GM21367 (cell line): ENCODE measurements around the gene TYW1.
"Not testable (repeated sequence)": the region's sequence is repeated elsewhere in the genome, so short reads cannot be mapped to it uniquely, and the experiment has no call there.

Experiments used
- ATAC-seq: cut with Tn5 transposase; IDR thresholded peaks from one replicate; pipeline ENCODE4 v1.9.1; 2021; ENCODE audit not compliant: unreplicated experiment

Gene TYW1

DNA sequence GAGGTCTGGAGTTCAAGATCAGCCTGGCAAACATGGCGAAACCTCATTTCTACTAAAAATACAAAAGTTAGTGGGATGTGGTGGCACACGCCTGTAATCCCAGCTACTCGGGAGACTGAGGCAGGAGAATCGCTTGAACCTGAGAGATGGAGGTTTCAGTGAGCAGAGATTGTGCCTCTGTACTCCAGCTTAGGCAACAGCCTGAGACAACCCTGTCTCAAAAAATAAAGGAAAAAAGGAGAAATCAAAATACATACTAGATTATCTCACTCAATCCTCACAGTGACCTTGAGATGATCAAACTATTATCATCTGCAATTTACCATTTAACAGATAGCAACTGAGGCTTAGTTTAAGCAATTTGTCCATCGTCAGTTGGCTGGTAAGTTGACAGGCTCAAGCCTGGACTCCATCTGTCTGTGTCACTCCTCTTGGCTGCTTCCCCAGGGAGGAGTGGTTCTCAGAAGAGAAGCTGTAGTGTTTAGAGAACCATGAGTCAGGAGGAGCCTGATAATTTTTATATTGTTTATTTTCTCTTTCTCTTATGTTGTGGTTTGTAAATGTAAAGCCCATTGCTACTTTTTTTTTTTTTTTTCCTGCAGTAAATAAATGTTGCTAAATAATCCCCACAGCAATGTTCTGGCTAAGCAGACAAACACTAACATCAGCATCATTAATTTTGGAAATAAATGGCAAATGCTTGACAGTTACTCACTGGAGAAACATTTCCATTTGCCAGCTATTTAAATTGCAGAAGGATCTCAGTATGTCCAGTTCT lies 46.3 kb downstream of the TYW1 start:
- ATAC-seq = not testable (repeated sequence)

DNA sequence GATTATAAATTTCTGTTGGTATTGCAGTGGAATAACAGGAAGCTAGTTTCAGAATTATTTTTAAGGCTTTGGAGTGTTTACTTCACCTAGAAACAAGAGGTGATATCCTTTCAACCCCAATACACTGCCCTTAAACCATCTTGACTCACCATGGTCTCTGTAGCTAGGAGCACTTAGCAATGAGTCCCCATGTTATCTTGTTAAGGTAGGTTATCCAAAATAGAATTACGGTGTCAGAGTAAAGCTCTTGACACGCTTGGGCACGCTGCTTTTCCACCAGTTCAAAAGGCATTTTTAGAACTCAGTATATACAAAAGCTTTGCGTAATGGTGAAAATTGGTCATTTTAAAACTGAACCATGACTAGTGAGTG lies 46.9 kb downstream of the TYW1 start:
- ATAC-seq = not testable (repeated sequence)

DNA sequence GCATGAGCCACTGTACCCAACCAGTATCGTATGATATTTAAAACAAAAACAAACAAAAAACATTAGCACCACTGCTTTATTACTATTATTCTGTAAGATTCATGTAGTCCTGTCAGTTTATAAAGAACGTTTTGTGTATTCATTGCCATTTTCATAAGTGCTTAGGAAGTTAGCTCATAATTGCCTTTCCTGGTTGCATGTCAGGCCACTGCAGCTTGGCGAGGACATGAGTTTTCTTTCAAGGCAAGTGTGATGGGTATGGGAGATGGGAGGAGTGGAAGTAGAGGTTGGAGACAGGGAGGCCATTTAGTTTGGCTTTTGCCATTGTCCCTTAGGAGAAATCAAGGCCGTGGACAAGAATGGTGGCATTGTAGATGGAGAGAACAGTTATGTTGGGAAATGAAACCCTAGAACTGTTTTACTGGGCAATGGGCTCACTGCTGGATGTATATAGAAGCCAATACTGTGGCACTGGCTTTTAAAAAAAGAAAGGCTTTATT lies 48.9 kb downstream of the TYW1 start:
- ATAC-seq = no peak

DNA sequence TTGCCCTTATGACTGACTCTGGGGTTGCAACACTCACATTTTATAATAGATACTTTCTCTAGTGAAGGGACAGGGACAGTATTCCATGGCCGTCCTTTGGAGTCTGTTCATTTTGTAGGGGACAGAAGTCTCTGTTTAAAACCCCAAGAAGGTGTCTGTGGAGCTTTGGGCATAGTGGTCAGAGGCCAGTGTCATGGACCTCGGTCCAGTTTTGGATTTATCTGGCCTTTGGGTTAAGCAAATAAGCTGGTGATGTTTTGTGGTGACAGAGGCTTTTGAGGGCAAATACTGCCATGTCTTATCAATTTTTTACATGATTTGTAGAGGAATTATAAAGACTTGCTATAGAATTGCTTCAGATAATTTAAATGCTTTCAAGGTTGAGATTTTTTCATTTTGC lies 50.2 kb downstream of the TYW1 start:
- not testable (repeated sequence) for ATAC-seq

DNA sequence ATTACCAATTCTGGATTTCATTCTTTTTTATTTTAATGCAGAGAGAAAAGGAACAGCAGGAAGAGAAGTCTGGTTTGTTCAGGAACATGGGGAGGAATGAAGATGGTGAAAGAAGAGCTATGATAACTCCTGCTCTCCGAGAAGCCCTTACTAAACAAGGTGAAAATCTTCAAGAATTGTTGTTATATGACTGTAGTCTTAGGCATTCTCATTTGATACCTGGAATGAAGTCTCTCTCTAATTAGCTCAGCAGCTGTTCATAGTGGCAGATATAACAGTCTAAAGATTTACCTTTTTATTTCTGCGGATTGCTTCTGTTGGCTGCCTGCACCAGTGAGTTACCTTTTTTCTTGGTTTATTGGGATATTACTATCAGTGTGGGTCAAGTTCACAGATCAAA lies 53.3 kb downstream of the TYW1 start:
- not testable (repeated sequence) for ATAC-seq

DNA sequence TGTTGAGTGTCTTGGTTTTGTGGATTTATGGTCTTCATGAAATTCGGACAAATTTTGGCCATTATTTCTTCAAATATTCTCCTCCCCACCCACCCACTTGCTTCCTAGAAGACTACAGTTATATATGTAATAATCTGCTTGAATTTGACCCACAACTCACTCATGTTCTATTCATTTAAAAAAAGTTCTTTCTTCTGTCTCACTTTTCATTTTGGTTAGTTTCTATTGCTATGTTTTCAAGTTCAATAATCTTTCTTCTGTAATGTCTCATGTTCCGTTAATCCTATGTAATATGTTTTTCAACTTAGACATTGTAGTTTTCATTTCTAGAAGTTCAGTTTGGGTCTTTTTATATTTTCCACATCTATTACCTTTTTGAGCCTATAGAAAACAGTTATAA lies 55.5 kb downstream of the TYW1 start:
- ATAC-seq = not testable (repeated sequence)

DNA sequence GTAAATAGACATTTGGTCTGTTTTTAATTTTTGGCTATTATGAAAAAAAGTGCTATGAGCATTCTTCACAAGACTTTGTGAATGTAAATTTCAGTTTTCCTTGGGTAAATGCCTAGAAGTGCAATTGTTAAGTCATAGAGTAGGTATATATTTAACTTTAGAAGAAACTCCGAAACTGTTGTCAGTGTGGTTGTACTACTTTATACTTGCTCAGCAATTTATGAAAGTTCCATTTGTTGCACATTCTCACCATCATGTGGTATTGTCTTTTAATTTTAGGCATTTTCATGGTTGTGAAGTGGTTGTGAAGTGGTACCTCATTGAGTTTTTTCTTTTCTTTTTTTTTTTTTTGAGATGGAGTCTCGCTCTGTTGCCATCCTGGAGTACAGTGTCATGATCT lies 60.0 kb downstream of the TYW1 start:
- no peak for ATAC-seq

DNA sequence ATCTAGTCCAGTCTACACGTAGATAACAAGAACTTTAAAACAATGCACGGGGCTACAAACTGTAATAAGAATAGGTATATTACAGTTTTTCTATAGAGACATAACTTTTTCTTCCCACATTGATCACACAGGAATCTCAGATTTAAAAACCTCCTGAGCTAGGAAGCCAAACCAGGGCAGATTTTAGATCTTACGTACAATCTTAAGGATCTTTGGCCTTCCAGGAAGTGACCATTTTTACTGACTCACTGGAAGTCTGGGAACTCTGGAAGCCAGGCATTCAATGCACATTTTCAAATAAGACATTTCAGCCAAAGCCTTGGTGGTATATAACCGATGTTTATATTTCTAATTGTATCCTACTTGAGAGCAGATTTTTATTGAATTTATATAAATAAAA lies 64.7 kb downstream of the TYW1 start:
- not testable (repeated sequence) for ATAC-seq

DNA sequence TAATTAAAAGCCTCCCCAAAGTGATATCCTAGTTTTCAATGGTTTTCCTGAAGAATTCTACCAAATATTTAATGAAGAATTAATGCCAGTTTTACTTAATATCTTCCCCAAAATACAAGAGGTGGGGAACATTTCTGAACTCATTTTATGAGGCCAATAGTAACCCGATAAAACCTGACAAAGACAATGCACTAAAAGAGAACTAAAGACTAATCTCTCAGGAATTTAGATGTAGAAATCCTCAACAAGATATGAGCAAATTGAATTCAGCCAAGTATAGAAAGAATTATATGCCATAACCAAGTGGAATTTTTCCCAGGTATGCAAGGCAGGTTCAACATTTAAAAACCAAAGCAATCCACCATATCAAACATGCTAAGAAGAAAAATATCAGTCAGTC lies 66.2 kb downstream of the TYW1 start:
- not testable (repeated sequence) for ATAC-seq

DNA sequence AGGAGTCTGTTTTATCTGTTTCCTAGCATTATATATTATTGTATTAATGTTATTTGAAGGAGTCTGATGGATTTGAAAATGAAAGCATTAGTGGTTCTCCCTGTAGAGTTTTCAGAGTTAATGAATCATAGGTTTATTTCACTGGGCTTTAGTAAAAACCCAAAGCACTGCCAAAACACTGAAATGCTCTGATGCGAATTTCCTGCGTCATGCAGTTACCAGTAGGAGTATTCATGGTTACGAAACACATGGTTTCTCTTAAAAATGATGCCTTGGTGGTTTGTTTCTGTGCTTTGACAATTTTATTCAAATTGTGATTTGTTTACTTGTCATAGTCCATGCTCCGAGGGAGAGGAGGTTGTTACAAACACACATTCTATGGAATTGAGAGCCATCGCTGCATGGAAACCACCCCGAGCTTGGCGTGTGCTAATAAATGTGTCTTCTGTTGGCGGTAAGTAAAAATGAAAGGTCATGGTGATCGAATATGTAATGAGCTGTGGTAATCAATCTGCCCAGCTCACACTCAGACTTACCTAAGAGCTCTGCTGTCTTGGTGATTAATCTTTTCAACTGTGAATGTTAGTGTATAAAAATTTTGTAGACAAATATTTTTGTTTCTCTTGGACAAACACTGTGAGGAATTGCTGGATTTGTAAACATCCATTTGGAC lies 70.5 kb downstream of the TYW1 start:
- ATAC-seq = not testable (repeated sequence)

DNA sequence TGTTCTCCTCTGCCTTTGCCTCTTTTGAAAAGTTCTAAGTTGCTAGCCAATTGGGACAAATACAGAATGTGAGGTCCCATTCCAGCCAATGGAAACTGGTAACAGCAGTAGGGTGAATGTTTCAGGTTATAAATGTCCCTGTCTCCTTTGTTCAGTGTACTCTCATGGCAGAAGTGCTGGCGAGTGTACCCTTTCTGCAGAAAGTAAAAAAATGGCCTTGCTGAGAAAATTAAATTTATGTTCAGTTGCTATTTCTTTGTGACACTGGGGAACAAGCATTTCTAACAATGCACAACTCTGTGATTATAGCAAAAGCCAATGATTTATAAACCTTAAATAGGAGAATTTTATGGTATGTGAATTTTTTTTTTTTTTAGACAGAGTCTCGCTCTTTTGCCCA lies 79.5 kb downstream of the TYW1 start:
- ATAC-seq = not testable (repeated sequence)

DNA sequence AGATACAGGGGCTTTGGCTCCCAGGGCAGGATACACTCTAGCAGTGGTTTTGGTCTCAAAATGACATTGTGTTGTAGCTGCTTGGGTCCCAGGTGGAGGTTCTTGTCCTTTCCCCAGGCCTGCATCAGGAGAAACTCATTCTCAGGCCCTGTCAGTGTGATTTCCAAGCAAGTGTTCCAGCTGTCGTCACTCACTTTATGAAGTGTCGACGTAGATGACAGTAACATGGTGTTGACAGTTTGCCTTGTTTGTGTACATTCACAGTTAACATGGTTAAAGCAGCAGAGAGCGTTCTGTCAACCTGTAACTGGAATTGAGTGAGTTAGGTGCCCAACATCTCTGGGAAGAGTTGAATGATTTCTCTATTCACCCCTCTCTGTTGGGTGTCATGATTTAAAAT lies 86.2 kb downstream of the TYW1 start:
- not testable (repeated sequence) for ATAC-seq

DNA sequence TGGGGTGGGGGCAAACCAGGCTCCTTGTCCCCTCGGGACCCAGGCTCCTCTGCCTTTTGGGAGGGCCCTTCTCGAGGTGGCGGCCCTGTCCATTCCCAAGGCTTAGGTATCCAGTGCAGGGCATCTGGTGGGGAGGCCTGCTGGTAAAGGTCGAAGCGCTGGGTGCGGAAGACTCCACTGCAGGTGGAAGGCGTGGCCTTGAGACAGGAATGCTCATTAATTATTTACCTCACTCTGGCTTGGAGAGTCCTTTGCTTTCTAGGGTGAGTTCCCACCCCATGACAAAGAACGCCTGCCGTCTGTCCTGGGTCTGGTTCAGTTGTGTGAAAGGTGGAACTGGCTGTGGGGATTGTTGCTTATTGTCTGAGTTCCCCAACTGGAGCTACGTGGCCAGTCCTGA lies 92.6 kb downstream of the TYW1 start:
- ATAC-seq = not testable (repeated sequence)

DNA sequence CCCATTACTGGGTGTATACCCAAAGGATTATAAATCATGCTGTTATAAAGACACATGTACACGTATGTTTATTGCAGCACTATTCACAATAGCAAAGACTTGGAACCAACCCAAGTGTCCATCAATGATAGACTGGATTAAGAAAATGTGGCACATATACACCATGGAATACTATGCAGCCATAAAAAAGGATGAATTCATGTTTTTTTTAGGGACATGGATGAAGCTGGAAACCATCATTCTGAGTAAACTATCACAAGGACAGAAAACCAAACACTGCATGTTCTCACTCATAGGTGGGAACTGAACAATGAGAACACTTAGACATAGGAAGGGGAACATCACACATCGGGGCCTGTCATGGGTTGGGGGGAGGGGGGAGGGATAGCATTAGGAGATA lies 94.4 kb downstream of the TYW1 start:
- not testable (repeated sequence) for ATAC-seq

DNA sequence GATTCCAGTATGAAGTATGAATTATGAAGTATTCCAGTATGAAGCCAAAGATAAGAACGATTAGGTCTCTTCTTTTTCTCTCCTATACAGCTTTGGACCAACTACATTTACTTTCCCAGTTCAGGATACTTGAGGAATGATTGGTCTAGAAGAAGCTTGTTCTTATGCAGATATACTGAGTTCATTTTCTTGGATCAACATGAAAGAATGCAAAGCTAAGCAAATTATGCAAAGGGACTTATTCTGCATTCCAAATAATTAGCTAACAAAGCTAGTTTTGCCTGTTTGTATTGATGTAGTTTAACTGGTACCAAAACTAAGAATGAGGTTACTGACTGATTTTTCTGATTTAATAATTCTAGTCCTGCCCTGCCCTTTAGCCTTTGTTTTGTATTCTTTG lies 101.4 kb downstream of the TYW1 start:
- not testable (repeated sequence) for ATAC-seq

DNA sequence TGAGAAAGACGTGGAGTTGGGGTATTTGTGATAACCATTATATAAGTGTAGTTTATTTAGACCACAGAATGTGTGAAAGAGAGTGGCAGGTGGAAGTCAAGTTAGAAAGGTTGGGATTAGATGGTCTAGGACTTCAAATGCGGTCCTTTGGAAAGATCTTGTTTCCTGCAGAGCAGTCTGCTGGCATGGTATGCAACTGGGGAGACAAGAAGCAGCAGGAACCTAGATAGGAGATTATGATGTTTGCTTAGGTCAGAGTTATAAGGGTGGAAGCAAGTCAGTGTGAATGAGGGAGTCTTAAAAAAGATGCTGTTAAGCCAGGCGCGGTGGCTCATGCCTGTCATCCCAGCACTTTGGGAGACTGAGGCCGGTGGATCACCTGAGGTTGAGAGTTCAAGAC lies 102.8 kb downstream of the TYW1 start:
- ATAC-seq = not testable (repeated sequence)

DNA sequence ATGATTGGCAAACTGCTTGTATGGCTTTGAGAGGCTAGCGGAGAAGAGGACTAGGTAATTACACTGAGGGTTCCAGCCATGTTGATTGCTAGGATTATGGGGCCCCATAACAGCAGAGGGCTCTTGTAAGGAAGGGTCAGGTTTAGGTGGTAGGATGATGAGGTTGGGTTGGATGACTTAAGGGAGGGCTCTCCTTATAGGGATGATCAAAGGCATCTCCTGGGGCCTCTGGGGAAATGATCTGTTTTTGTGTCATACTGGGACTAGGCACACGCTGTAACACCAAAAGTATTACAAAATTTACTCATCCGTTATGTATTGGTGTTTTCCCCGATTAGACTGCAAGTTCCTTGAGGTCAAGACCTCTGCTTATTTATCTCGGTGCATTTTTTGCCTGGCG lies 103.4 kb downstream of the TYW1 start:
- not testable (repeated sequence) for ATAC-seq

DNA sequence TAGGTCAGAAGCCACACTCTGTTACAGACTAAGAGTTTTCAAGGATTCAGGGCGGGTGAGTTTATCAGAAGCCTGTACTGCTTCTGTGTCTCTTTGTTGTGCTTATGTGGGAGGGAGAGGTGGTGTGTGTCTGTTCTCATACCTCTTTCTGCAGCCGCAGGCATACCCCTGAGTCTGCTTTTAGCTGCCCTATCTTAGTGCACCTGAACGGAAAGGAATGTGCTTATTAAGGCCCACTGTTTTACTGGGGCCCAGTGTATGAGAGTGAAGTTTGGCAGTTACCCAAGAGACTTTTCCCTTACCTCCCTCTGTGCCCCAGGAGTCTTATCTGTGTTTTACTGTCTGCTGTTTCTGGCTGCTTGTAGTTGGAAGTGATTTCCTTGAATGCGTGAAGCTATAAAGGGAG lies 104.3 kb downstream of the TYW1 start:
- no peak for ATAC-seq

DNA sequence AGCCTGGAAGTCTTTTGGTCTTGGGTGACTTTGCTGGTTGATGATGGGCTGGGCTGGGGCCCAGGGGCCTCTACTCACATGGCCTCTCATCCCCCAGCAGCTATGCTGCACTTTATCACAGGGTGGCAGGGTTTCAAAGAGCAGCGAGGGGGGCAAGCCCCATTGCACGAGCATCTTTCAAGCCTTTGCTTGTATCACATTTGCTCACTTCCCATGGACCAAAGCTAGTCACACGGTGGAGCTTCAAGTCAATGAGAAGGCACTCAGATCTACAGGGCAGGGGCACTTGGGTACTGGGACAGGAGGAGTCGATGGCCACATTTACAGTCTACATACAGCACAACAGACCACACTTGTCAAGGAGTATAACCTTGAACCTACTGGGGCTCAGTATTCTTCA lies 108.3 kb downstream of the TYW1 start:
- not testable (repeated sequence) for ATAC-seq

DNA sequence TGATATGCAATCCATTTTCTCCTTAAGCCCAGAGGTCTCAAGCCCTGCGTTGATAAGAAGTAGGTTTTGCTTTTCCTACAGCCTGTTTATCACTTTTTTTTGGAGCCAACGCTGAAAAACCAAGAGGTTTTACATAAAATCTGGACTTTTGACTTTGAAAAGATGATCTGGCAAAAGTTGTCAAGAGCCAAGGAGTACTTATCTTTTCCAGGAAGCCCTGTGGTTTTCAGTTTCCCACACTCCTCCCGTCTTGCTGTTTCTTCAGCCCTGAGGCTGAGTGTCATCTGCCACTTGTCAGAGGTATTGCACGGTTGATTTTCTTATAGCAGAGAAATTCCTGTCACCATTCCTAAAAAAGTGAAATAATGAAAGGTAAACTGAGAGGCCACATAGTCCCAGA lies 108.7 kb downstream of the TYW1 start:
- no peak for ATAC-seq

DNA sequence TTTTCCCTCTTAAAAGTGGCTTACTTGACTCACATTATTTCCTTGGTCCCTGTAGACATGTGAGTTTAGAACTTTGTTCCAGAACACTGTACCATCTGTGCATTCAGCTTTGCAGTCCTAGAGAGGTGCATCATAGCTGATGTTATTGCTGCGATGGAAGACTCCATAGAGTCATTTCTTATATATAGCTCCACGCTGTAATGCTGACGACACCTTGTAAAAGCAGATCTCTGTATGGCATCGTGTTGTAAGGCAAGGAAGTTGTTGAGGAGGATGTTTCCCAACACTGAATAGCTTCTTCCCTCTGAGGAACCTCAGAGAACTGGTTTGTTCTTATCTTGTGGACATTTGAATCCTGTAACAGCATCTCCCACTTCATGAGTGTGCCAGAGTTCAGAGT lies 109.6 kb downstream of the TYW1 start:
- not testable (repeated sequence) for ATAC-seq

DNA sequence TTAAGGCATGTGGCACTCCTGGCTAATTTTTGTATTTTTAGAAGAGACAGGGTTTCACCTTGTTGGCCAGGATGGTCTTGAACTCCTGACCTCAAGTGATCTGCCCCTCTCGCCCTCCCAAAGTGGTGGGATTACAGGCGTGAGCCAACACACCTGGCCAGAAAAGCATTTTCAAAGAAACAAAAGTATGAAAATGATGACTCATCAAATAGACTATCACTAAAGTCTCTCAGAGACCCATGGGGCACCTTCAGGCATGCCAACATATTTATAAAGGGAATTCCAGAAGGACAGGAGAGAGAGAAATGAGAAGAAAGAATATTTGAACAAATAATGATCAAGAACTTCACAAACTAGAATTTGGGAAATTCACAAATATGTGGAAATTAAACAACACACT lies 114.7 kb downstream of the TYW1 start:
- not testable (repeated sequence) for ATAC-seq
